IMR-90 (cell line): Measurements from ENCODE around the gene C1QTNF1. TPM values are rescaled to one million over a fixed set of nuclear protein-coding genes. Genes with fewer than 3 reads are reported as not detected.

Source experiments
- ATAC-seq: fragments of 200-7000 bp; cut with Tn5 transposase; 2 replicates; pipeline ENCODE4 v1.9.1; 2020; ENCODE audit warnings: low read depth, mild to moderate bottlenecking, moderate library complexity
- BruUV-seq: library from RNA; stranded (reverse); fragments of 400-500 nt; replicated peaks from 2 replicates; lab custom pipeline; 2021; lab: Mats Ljungman, UMichigan
- CTCF ChIA-PET: fragments of 300-600 bp; formaldehyde crosslinking; extraction: SDS; loops from one replicate; lab custom pipeline; 2021; ENCODE audit warnings: antibody characterized with exemption; lab: Yijun Ruan, JAX
- POLR2A ChIA-PET: fragments of 300-600 bp; sonication (Branson Sonifier 250); formaldehyde crosslinking; loops from one replicate; lab custom pipeline; 2022; ENCODE audit warnings: antibody characterized with exemption; ENCODE audit not compliant: unreplicated experiment; lab: Charles Lee
- DNase-seq: peaks from one replicate; pipeline ENCODE4 v3.0.0; 2013
- H2AFZ ChIP-seq: replicated peaks from 2 replicates; pipeline ENCODE3; 2013; ENCODE audit warnings: low read length, mild to moderate bottlenecking; ENCODE audit not compliant: poor library complexity
- H2AK5ac ChIP-seq: 2 replicates; pipeline ENCODE4 v1.6.1; 2013; ENCODE audit warnings: low read depth, low read length, inconsistent platforms
- H2AK9ac ChIP-seq: replicated peaks from 2 replicates; pipeline ENCODE3; 2013; ENCODE audit warnings: mild to moderate bottlenecking, low read depth, low read length, moderate library complexity; ENCODE audit not compliant: poor library complexity
- H2BK120ac ChIP-seq: 2 replicates; pipeline ENCODE4 v1.6.1; 2013; ENCODE audit warnings: low read depth, low read length, inconsistent platforms
- H2BK15ac ChIP-seq: 3 replicates; pipeline ENCODE4 v1.6.1; 2013; ENCODE audit warnings: low read depth, low read length, inconsistent platforms
- H2BK20ac ChIP-seq: 2 replicates; pipeline ENCODE4 v1.6.1; 2013; ENCODE audit warnings: low read depth, mild to moderate bottlenecking, inconsistent platforms, low read length, moderate library complexity
- H2BK5ac ChIP-seq: 2 replicates; pipeline ENCODE4 v1.6.1; 2013; ENCODE audit warnings: mild to moderate bottlenecking, low read depth, low read length, inconsistent platforms; ENCODE audit not compliant: poor library complexity, severe bottlenecking
- H3K14ac ChIP-seq: replicated peaks from 2 replicates; pipeline ENCODE4 v1.6.1; 2013; ENCODE audit warnings: low read depth, low read length, inconsistent platforms
- H3K18ac ChIP-seq: 2 replicates; pipeline ENCODE4 v1.6.1; 2013; ENCODE audit warnings: low read depth, low read length, control low read depth
- H3K23ac ChIP-seq: 2 replicates; pipeline ENCODE4 v1.6.1; 2013; ENCODE audit warnings: low read depth, low read length, inconsistent platforms
- H3K27ac ChIP-seq: 2 replicates; pipeline ENCODE4 v1.5.1; 2013; ENCODE audit warnings: mild to moderate bottlenecking, control low read depth, low read length; ENCODE audit not compliant: insufficient read depth
- H3K27me3 ChIP-seq: 2 replicates; pipeline ENCODE4 v1.6.1; 2013; ENCODE audit warnings: low read length; ENCODE audit not compliant: control insufficient read depth, insufficient read depth
- H3K36me3 ChIP-seq: 2 replicates; pipeline ENCODE4 v1.6.1; 2013; ENCODE audit warnings: low read length, mixed read lengths; ENCODE audit not compliant: control insufficient read depth, insufficient read depth
- H3K4ac ChIP-seq: 2 replicates; pipeline ENCODE4 v1.6.1; 2013; ENCODE audit warnings: low read depth, low read length, inconsistent platforms
- H3K4me1 ChIP-seq: 2 replicates; pipeline ENCODE4 v1.6.1; 2013; ENCODE audit warnings: low read length, mixed read lengths; ENCODE audit not compliant: control insufficient read depth, insufficient read depth
- H3K4me2 ChIP-seq: 2 replicates; pipeline ENCODE4 v1.6.1; 2013; ENCODE audit warnings: low read depth, mild to moderate bottlenecking, control low read depth, low read length, moderate library complexity
- H3K4me3 ChIP-seq: 2 replicates; pipeline ENCODE4 v1.5.1; 2013; ENCODE audit warnings: low read depth, mild to moderate bottlenecking, control low read depth, low read length, moderate library complexity; ENCODE audit not compliant: insufficient read depth
- H3K56ac ChIP-seq: 2 replicates; pipeline ENCODE4 v1.6.1; 2013; ENCODE audit warnings: low read length, inconsistent platforms; ENCODE audit not compliant: insufficient read depth; ENCODE audit errors: extremely low read depth
- H3K79me1 ChIP-seq, 2 experiments: 2 replicates each; pipeline ENCODE4 v1.6.1; 2013; ENCODE audit warnings: low read length in 2 of 2, inconsistent platforms in 1 of 2, low read depth in 1 of 2
- H3K9ac ChIP-seq: 2 replicates; pipeline ENCODE4 v1.6.1; 2013; ENCODE audit warnings: low read depth, low read length, control low read depth
- H3K9me1 ChIP-seq: 2 replicates; pipeline ENCODE4 v1.6.1; 2013; ENCODE audit warnings: low read length, inconsistent platforms; ENCODE audit not compliant: insufficient read depth
- H3K9me3 ChIP-seq: 2 replicates; pipeline ENCODE4 v1.6.1; 2013; ENCODE audit warnings: low read length; ENCODE audit not compliant: control insufficient read depth, insufficient read depth
- H4K20me1 ChIP-seq: 2 replicates; pipeline ENCODE4 v1.6.1; 2013; ENCODE audit warnings: low read length, inconsistent platforms; ENCODE audit not compliant: insufficient read depth
- H4K5ac ChIP-seq: 2 replicates; pipeline ENCODE4 v1.6.1; 2013; ENCODE audit warnings: mild to moderate bottlenecking, low read depth, low read length, control low read depth
- H4K8ac ChIP-seq, 2 experiments: 2 replicates each; pipeline ENCODE4 v1.6.1; 2013; ENCODE audit warnings: low read depth in 2 of 2, low read length in 2 of 2, control low read depth in 1 of 2, inconsistent platforms in 1 of 2
- H4K91ac ChIP-seq: 2 replicates; pipeline ENCODE4 v1.6.1; 2013; ENCODE audit warnings: low read depth, low read length, inconsistent platforms; ENCODE audit not compliant: insufficient read depth
- BHLHE40 ChIP-seq: fragments of 150-350 bp; IDR thresholded peaks from 2 replicates; pipeline ENCODE4 v1.6.1; 2016; ENCODE audit warnings: mild to moderate bottlenecking, low read depth, low read length
- CEBPB ChIP-seq: IDR thresholded peaks from 2 replicates; pipeline ENCODE4 v1.6.1; 2012; ENCODE audit warnings: low read depth, low read length, improper control_type of control experiment
- CHD1 ChIP-seq: IDR thresholded peaks from 2 replicates; pipeline ENCODE4 v1.6.1; 2012; ENCODE audit warnings: low read depth, low read length, improper control_type of control experiment
- CTCF ChIP-seq: conservative IDR thresholded peaks from 2 replicates; pipeline ENCODE4 v1.5.1; 2012; ENCODE audit warnings: mild to moderate bottlenecking, low read depth, low read length, improper control_type of control experiment
- ELK1 ChIP-seq: fragments of 150-350 bp; IDR thresholded peaks from 2 replicates; pipeline ENCODE4 v1.6.1; 2016; ENCODE audit warnings: low read depth, mild to moderate bottlenecking, low read length, moderate library complexity, borderline replicate concordance
- MAFK ChIP-seq: IDR thresholded peaks from 2 replicates; pipeline ENCODE4 v1.6.1; 2012; ENCODE audit warnings: low read depth, low read length, improper control_type of control experiment
- MAZ ChIP-seq: IDR thresholded peaks from 2 replicates; pipeline ENCODE4 v1.6.1; 2012; ENCODE audit warnings: low read depth, mild to moderate bottlenecking, low read length, improper control_type of control experiment, moderate library complexity, borderline replicate concordance
- MXI1 ChIP-seq: IDR thresholded peaks from 2 replicates; pipeline ENCODE4 v1.6.1; 2012; ENCODE audit warnings: low read depth, mild to moderate bottlenecking, low read length, moderate library complexity, borderline replicate concordance
- NFE2L2 ChIP-seq: fragments of 150-350 bp; IDR thresholded peaks from 2 replicates; pipeline ENCODE4 v1.6.1; 2016; ENCODE audit warnings: low read depth, mild to moderate bottlenecking, low read length
- POLR2A ChIP-seq: IDR thresholded peaks from 2 replicates; pipeline ENCODE4 v1.6.1; 2012; ENCODE audit warnings: mild to moderate bottlenecking, low read depth, low read length
- RAD21 ChIP-seq: IDR thresholded peaks from 2 replicates; pipeline ENCODE4 v1.6.1; 2012; ENCODE audit warnings: low read length, improper control_type of control experiment
- RCOR1 ChIP-seq: IDR thresholded peaks from 2 replicates; pipeline ENCODE4 v1.6.1; 2012; ENCODE audit warnings: mild to moderate bottlenecking, low read length, improper control_type of control experiment; ENCODE audit not compliant: insufficient replicate concordance
- RFX5 ChIP-seq: IDR thresholded peaks from 2 replicates; pipeline ENCODE4 v1.8.0; 2012; ENCODE audit warnings: low read depth, mild to moderate bottlenecking, low read length, moderate library complexity
- SMC3 ChIP-seq: fragments of 150-350 bp; IDR thresholded peaks from 2 replicates; pipeline ENCODE4 v1.6.1; 2016; ENCODE audit warnings: low read depth, mild to moderate bottlenecking, antibody characterized with exemption, low read length, moderate library complexity
- USF2 ChIP-seq: fragments of 150-350 bp; IDR thresholded peaks from 2 replicates; pipeline ENCODE4 v1.6.1; 2017; ENCODE audit warnings: mild to moderate bottlenecking, antibody characterized with exemption, low read length, low read depth
- WGBS, 2 experiments: methylation state at CpG; one replicate each; pipeline versions ENCODE4 v1.1.5 to v1.1.7; 2013; ENCODE audit warnings: missing lambda C conversion rate in 2 of 2; ENCODE audit not compliant: insufficient read length in 1 of 2; ENCODE audit errors: extremely low coverage in 2 of 2; 5-methylcytosine and 5-hydroxymethylcytosine counted together
- dilution Hi-C: fragments of 300-500 bp; cut with HindIII; formaldehyde crosslinking; loops from one replicate; pipeline ENCODE4 v1.14.3; 2018; ENCODE audit warnings: low sequenced_read_pairs; ENCODE audit not compliant: unreplicated experiment
- in situ Hi-C: fragments of 300-500 bp; cut with MboI; formaldehyde crosslinking; loops from 3 replicates; pipeline ENCODE4 v1.14.3; 2019; ENCODE audit warnings: low sequenced_read_pairs, inconsistent platforms, mixed read lengths
- intact Hi-C: fragments of 100-400 bp; cut with micrococcal nuclease; formaldehyde crosslinking; loops from 2 replicates; pipeline ENCODE4 v1.10.0; 2022
- polyA plus RNA-seq, 3 experiments: library from polyadenylated mRNA; depleted of rRNA; stranded (reverse); fragments of >200 nt; gene quantifications; 2 replicates each; pipeline ENCODE4 v1.2.3, GENCODE V29; 2012; ENCODE audit warnings: low replicate concordance in 1 of 3
- total RNA-seq: library from RNA; depleted of rRNA; stranded (reverse); fragments of >200 nt; gene quantifications from 2 replicates; pipeline ENCODE4 v1.2.3, GENCODE V29; 2012

C1QTNF1 gene
- total and polyA plus RNA-seq, 2 of the 4 experiments (the other 2 are of a cell fraction), result 3.4 to 8.4 TPM

GRCh38 chr17:78995022-78995760 is 28.8 kb upstream of the C1QTNF1 start:
- Histone ChIP-seq H3K36me3 (peaks cover 76% of the 10 kb centered on the region), H2BK120ac (no peak overlapping the region), H3K9ac (no peak overlapping the region), H4K20me1 (peaks cover 42% of the 10 kb centered on the region), H3K9me1 (no peaks in the 10 kb centered on the region), H4K5ac (no peak overlapping the region), H3K23ac (no peak overlapping the region), H3K79me1 (peaks cover 26 to 65% of the 10 kb centered on the region in 2 experiments), H3K27me3 (no peaks in the 10 kb centered on the region), H2AK5ac (no peak overlapping the region), H3K27ac (no peak overlapping the region), H3K4me1 (no peaks in the 10 kb centered on the region), H2BK5ac (no peak overlapping the region), H2BK20ac (no peak overlapping the region), H2AFZ (no peak overlapping the region), H3K4me3 (no peak overlapping the region), H2AK9ac (no peak overlapping the region), H3K56ac (no peak overlapping the region), H3K14ac (no peak overlapping the region), H4K91ac (no peak overlapping the region), H2BK15ac (no peak overlapping the region), H3K4ac (no peak overlapping the region), H4K8ac (no peak overlapping the region), H3K18ac (no peak overlapping the region), H3K4me2 (no peak overlapping the region), H3K9me3 (no peaks in the 10 kb centered on the region)
- no TSS peak for BruUV-seq
- no peak for DNase-seq
- intact Hi-C loops (no loop called here), dilution Hi-C loops (no loop called here), in situ Hi-C loops (no loop called here)
- ChIA-PET CTCF (interaction anchor here (0.6 to 0.8 kb wide), 2 partner anchors 23 to 33 kb away, joined by 3 read pairs; no protein-coding TSS in a partner anchor), POLR2A (no interaction called here)
- WGBS, 2 experiments, result 95% methylated on average over 21 of the region's 34 CpGs; no CpG with 5 or more reads in 1 of the 2 experiments
- ATAC-seq, result no peak
- TF ChIP-seq MAFK (no peak), SMC3 (no peak), RAD21 (no peak), NFE2L2 (no peak), MAZ (no peak), CTCF (no peak), BHLHE40 (no peak), CEBPB (no peak), RCOR1 (no peak), ELK1 (no peak), CHD1 (no peak), POLR2A (no peak), MXI1 (no peak), USF2 (no peak), RFX5 (no peak)
